K562 treated with DMSO at 1 percent for 24 hours (cell line): Measurements from ENCODE around the gene CRYBA2. TPM values are rescaled to one million over a fixed set of nuclear protein-coding genes. Genes with fewer than 3 reads are reported as not detected.

Source experiments
- total RNA-seq: library from RNA; unstranded; fragments of 300-600 nt; gene quantifications from 2 replicates; pipeline ENCODE4 v1.2.3, GENCODE V29; 2022; ENCODE audit warnings: low read depth; ENCODE audit not compliant: insufficient read depth

CRYBA2 gene, protein sequence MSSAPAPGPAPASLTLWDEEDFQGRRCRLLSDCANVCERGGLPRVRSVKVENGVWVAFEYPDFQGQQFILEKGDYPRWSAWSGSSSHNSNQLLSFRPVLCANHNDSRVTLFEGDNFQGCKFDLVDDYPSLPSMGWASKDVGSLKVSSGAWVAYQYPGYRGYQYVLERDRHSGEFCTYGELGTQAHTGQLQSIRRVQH
- not detected in 2 replicates for total RNA-seq

DNA sequence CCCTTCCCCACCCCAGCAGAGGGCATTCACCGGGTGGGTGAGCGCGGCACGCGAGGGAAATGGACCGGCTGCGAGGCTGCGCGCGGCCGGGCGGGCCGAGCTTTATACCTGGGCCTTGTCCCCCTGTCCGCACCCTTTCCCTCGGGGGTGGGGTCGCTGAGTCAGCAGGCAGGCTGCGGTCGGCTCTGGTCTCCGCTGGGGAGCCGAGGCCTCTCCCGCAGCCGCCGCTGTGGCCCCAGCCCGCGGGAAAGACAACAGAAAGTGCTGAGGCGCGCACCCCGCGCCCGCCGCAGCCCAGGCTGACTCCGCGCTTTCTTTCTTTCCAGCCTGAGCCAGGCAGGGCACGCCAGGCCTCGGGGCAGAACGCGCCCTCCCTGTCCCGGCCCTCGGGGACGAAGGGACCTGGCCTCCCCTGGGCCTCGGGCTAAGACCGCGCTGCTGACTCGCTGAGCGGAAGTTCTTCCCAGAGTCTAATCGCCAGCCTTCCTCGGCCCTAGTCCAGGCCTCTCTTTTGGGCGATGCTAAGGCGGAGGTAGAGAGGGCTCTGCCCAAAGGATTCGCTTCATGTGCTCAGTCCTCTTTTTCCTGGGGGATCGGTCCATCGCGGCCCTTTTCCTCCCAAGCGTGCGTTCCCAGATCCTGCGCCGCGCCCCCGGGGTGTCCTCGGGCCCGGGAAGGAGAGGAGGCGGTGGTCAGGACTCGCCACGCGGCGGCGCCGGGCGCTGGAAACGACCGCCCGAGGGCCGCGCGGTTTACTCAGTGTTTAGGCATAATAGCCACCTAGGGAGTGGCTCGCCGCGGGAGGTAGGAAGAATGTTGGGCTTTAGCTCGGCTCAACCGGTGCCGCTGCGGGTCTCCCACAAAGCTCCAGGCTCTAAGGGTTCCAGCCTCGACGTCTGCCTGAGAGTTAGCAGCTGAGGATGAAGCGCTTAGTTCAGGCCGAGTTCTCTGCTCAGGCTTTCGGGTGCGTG lies at the start of gene CRYBA2:
CRYBA2 (minus strand) TSS at position 78 of the 971 bp plus-strand sequence. CDS start 246 bp downstream, outside the sequence.

DNA sequence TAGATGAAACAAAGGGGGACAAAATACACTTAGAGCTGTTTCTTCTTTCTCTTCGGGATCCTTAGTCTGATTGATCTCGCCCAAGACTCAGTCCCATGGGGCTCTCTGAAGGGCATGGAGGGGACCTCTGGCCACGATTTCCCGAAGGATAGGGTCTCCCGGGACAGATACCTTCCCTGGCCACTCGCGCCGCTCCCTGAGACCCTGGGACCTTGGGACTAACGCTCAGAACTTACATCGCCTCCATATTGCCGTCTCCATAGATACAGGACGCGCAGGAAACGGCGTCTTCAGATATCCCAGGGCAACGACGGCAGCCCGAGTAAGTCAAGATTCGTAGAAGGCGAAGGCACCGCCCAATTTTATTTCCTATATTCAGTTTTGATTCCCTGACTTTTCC lies 48.0 kb upstream of the CRYBA2 start, which contains the start of gene CFAP65:
CFAP65 (minus strand) TSS at position 265 of the 400 bp plus-strand sequence. CDS start 2,468 bp downstream, outside the sequence.

DNA sequence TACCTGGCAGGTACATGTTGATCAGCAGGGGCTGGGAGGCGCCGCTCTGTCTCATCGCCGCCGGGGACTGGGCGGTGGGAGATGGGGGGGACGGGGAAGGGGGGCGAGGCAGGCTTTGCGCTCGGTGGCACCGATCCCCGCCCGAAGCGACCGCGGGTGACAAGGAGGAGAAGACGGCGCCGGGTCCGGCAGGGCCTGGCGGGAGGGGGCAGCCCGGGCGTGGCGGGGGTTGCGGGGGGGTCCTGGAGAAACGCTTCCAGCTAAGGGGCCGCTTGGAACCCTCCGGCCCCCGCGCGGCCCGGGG lies 8.2 kb downstream of the CRYBA2 start, which contains the start of gene FEV:
FEV (minus strand) TSS at position 164 of the 304 bp plus-strand sequence; CDS start at position 55, 109 bp downstream.

DNA sequence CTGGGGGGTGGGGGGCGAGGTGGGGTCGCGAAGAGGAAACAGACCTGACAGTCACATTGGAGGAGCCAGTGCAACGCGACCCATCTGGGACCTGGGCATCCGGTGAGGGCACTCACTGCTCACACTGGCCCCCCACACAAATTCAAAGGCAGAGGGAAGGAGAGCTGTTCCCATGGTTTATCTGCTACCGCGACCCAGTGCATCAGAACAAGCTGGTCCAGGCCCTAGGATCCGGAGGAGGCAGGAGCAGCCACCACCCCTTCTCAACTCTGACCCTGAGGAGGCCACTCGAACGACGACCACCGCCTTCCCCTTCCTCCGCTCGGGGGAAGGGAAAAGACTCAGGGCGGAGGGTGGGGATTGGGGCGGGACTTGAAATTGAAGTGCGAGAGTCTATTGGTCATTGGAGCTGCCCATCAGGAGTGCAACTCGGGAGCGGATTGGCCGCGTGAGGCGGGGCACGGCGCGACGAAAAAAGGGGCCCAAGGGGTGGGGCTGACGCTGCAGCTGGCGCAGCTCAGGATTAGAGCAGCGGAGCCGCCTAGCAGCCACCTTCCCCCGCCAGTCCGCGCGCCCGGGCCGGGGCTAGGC lies 34.0 kb downstream of the CRYBA2 start, which contains the start of gene CDK5R2:
CDK5R2 (plus strand) TSS at position 526 of the 591 bp plus-strand sequence. CDS start 155 bp downstream, outside the sequence.

Other genes starting within 250 kb of the CRYBA2 start
- 0.15 TPM in 1 of 2 replicates, not detected in the other for gene CYP27A1, start 211.3 kb downstream of the CRYBA2 start, total RNA-seq
- not detected in 2 replicates for gene PRKAG3, start 161.6 kb downstream of the CRYBA2 start, total RNA-seq
- not detected in 2 replicates for gene WNT6, start 133.6 kb downstream of the CRYBA2 start, total RNA-seq
- gene WNT10A, start 112.6 kb downstream of the CRYBA2 start, total RNA-seq = 0.20 TPM in 1 of 2 replicates, not detected in the other
- gene CDK5R2, start 33.8 kb downstream of the CRYBA2 start, total RNA-seq = 0.57 and 0.76 TPM in 2 replicates
- 0.69 and 0.71 TPM in 2 replicates for gene FEV, start 8.2 kb downstream of the CRYBA2 start, total RNA-seq
- not detected in 2 replicates for gene CFAP65, start 48.1 kb upstream of the CRYBA2 start, total RNA-seq
- not detected in 2 replicates for gene IHH, start 67.5 kb upstream of the CRYBA2 start, total RNA-seq
- 12.2 and 12.3 TPM in 2 replicates for gene NHEJ1, start 167.4 kb upstream of the CRYBA2 start, total RNA-seq
- gene SLC23A3, start 176.6 kb upstream of the CRYBA2 start, total RNA-seq = 0.38 and 0.43 TPM in 2 replicates
- gene CNPPD1, start 183.5 kb upstream of the CRYBA2 start, total RNA-seq = 65.7 and 71.2 TPM in 2 replicates
- gene RETREG2, start 184.9 kb upstream of the CRYBA2 start, total RNA-seq = 34.7 and 36.3 TPM in 2 replicates
- 39.5 and 43.7 TPM in 2 replicates for gene ZFAND2B, start 213.4 kb upstream of the CRYBA2 start, total RNA-seq
- 21.7 and 26.6 TPM in 2 replicates for gene ABCB6, start 225.5 kb upstream of the CRYBA2 start, total RNA-seq
- gene ATG9A, start 236.2 kb upstream of the CRYBA2 start, total RNA-seq = 39.6 and 40.5 TPM in 2 replicates
- gene ANKZF1, start 236.4 kb upstream of the CRYBA2 start, total RNA-seq = 27.6 and 28.6 TPM in 2 replicates